Activated CD4-positive, alpha-beta T cell treated with anti-CD3 and anti-CD28 coated beads, Interleukin-2, amount 50 U/mL, for 1 hour (primary cell): ENCODE results near the gene LACRT.

Source experiments
- DNase-seq: peaks from one replicate; pipeline ENCODE4 v3.0.0-alpha.2; 2020

Gene LACRT

GRCh38 chr12:54631988-54632728 lies 2.5 kb downstream of the LACRT start:
- no peak for DNase-seq

GRCh38 chr12:54631551-54631950 lies 3.1 kb downstream of the LACRT start:
- DNase-seq = no peak

DNA sequence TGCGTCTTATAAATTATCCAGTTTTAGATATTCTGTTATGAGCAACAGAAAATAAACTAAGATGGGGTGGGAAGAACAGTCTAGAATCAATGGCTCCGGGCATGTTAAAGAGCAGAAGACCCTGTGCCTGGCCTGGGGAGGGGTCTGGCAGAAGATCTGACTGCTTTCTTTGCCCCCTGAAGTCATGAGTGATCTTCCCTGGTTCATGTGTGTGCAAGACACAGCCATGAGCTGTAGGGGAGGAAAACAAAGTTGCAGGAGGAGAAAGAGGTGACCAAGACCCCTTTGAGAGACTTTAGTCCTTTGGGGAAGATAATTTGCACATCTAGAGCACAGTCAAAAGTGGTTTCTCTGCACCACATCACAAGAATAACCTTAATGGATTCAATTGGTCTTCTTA lies 4.8 kb downstream of the LACRT start:
- no peak for DNase-seq

- no peak for DNase-seq
These were observed 6.4 kb downstream of the LACRT start for GRCh38 chr12:54628186-54628846.

- DNase-seq = no peak
These were observed 7.4 kb downstream of the LACRT start for GRCh38 chr12:54627304-54627703.

DNA sequence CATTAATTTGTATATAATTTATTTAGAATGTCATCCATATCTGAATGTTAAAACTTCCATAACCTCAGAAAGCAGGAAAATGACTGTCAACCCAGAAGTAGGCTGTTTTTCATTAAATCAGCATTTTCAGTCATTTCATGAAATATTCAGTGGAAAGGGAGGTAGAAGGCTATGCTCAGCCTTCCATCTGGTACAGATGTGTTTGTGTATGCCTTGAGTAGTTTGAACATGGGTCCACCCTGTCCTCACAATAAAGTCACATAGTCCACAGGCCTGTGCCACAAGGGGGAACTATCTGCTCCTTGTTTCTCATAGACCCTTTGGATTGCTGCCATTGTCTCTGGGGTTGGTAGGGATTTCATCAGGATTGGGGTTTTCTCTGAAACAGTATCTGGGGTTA lies 9.1 kb downstream of the LACRT start:
- DNase-seq = no peak

DNA sequence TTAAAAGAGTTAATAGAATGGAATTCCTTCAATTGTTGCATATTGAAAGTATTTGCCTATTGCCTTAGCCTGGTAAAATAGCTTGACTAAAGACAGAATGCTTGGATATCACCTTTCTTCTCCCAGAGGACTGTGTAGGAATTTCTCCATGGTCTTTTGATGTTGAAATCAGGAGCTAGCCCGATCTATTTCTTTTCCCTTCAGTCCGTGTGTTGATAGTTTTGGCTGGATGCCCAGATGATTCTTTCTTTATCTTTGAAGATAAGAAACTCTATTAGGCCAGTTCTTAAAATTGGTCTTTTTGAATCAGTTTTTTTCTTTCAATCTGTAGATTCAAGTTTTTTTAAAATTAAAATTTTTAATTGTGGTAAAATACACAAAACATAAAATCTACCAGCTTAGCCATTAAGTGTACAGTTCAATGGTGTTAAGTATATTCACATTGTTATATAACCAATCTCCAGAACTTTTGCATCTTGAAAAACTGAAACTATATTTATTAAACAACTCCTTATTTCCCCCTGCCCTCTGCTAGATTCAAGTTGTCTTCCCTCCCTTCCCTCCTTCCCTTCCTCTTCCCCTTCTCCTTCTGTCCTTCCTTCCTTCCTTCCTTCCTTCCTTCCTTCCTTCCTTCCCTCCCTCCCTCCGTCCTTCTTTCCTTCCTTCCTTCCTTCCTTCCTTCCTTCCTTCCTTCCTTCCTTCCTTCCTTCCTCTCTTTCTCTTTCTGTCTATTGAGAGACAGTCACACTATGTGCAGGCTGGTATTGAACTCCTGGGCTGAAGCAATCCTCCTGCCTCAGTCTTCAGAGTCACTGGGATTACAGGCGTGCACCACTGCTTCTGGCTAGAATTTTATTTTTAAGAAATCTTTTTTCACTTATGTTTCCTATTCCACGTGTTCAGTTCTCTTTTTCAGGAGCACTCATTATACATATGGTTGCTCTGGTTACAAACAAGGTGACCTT lies 10.1 kb downstream of the LACRT start:
- DNase-seq = no peak

- no peak for DNase-seq
These were observed 12.1 kb downstream of the LACRT start for GRCh38 chr12:54622463-54623183.

GRCh38 chr12:54616933-54617680 lies 17.6 kb downstream of the LACRT start:
- DNase-seq = no peak

- no peak for DNase-seq
These were observed 22.4 kb downstream of the LACRT start for GRCh38 chr12:54612225-54612750.

DNA sequence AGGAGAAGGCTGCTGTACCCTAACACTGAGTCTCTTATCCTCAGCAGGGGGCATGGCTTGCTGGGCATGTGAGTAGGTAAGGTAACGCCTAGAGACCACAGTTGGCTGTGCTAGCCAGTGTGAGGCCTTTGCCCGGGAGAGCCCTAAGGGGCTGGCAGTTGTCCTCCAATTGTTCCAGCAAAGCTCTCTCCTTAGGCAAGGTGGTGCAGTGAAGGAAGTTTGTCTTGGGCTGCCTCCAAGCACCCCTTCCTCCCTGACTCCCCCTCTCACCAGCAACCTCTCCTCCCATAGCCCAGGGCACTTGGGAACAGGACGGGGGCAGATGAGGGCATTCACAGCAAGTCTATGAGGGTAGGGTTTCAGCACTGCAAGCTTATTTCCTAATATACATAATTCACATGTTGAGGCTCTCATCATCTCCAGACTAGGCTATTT lies 23.0 kb downstream of the LACRT start:
- no peak for DNase-seq

GRCh38 chr12:54608769-54609168 lies 25.9 kb downstream of the LACRT start:
- no peak for DNase-seq

DNA sequence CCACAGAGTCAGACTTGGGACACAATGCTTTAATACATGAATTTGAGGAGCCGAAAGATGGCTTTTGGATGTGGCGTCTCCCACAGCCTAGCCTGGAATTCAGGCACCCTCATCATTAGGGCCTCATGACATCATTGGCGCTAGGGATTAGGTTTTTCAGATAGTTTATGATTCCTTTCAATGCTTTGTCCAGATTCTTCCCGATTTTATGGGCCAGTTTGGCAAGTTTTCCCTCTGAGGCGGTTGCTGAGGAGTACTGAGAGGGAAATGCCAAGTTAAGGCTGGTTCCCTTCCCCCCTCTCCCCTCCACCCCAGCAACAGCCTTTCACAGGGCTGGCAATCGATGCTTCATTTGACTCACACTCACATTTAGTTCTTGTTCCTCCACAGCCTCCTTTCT lies 26.5 kb downstream of the LACRT start:
- no peak for DNase-seq

- DNase-seq = no peak
These were observed 28.1 kb downstream of the LACRT start for GRCh38 chr12:54606556-54606955.

DNA sequence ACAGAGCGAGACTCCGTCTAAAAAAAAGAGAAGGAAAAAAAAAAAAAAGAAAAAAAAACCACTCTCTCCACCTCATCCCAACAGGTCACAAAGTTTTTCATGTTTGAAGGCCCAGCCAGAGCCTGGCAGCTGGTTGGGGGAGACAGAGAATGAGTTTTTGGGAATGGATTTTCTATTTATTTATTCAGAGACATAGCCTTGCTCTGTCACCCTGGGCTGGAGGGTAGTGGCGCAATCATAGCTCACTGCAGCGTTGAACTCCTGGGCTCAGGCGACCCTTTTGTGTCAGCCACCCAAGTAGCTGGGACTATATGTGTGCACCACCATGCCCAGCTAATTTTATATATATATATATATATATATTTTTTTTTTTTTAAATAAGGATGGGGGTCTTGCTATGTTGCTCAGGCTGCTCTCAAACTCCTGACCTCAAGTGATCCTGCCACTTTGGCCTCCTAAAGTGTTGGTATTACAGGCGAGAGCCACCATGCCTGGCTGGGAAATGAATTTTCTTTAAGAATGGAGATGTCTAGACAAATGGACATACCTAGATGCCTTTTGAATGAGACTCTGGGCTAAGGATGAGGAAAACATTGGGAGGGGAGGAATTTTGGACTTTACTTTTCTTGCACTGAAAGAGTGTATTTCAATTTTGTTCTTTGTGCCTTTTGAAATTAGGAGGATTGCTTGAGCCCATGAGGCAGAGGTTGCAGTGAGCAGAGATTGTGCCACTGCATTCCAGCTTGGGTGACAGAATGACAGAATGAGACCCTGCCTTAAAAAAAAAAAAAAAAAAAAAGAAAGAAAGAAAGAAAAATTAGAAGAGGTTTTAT lies 29.3 kb downstream of the LACRT start:
- DNase-seq = no peak

DNA sequence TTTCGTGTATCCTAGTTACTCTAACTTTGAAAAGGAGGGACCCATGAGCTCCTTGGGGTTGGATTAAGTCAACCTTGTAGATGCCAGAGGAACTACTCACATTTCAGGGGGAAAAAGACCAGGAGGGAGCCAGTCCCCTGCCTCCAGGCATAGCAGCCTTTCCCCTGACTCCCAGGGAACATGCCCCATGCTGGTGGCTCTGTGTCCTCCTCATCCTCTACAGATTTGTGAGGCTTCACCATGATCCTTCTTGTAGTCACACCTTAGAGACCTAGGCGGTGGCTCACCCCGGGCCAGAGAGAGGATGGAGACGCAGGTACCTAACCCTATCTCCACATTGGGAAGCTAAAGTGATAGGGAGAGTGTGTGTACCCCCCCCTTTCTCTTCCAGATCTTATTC lies 30.3 kb downstream of the LACRT start:
- no peak for DNase-seq

GRCh38 chr12:54603872-54604271 lies 30.8 kb downstream of the LACRT start:
- no peak for DNase-seq

DNA sequence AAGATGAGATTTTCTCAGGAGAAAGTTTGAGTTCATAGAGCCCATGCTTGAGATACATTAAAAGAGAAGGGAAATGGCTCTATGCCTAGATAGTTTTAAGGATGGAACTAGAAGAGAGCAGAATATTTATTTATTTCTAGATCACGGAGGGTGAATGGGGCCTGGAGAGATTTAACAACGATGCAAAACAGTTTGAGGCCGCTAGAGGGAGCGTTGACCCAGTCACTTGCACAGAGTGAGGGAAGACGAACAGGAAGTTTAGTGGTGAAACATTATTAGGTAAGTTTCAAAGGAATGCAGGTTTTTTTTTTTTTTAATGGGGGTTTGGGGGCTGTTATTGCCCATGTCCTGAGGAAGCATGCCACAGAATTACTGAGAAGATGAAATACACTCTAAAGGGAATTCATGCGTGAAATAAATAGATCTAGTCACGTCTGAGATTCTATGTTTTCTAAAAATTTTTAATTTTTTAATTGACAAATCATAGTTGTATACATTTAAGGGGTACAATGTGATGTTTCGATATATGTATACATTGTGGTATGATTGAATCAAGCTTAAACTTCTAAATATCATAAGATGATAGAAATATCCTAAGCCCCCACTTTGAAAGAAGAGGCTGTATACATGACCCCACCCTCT lies 31.4 kb downstream of the LACRT start:
- DNase-seq = peak; percentile 57

DNA sequence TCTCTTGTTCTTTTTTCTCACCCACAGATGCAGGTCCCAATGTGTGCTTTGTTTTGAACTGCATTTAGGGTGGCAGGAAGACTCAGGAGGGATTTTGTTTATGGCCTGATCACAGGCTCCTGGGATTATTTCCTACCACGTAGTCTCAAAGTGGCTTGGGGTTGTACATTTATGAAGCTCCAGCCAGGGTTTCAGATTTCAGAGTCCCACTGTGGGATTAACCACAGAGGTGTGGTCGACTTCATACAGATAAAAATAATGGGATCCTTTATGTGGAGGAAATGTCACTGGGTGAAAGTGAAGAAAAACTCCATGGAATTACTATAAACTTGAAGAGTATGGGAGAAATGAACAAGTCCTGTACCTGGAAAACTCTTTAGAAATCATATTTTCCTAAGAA lies 32.0 kb downstream of the LACRT start:
- DNase-seq = no peak

- DNase-seq = no peak
These were observed 32.9 kb downstream of the LACRT start for GRCh38 chr12:54601841-54602240.
